Activated CD4-positive, alpha-beta T cell treated with anti-CD3 and anti-CD28 coated beads, Interleukin-2, amount 10 ng/mL, durations not matched to agents 24 days and 14 days (primary cell): ENCODE results near the gene LENG8. TPM values are rescaled to one million over a fixed set of nuclear protein-coding genes. Genes with fewer than 3 reads are reported as not detected.

Source experiments
- DNase-seq: peaks from one replicate; pipeline ENCODE4 v3.0.0; 2022
- H3K27ac Mint-ChIP-seq: one replicate; pipeline ENCODE4 v1.8.0; 2022; ENCODE audit warnings: mild to moderate bottlenecking, mixed read lengths
- H3K27me3 Mint-ChIP-seq: one replicate; pipeline ENCODE4 v1.8.0; 2022; ENCODE audit warnings: mixed read lengths
- H3K36me3 Mint-ChIP-seq: one replicate; pipeline ENCODE4 v1.8.0; 2022; ENCODE audit warnings: low read depth, mild to moderate bottlenecking, mixed read lengths
- H3K4me1 Mint-ChIP-seq: one replicate; pipeline ENCODE4 v1.8.0; 2021; ENCODE audit warnings: mixed read lengths
- H3K4me3 Mint-ChIP-seq: one replicate; pipeline ENCODE4 v1.8.0; 2022; ENCODE audit warnings: mild to moderate bottlenecking, moderate library complexity, mixed read lengths
- H3K9me3 Mint-ChIP-seq: one replicate; pipeline ENCODE4 v1.8.0; 2021; ENCODE audit warnings: mixed read lengths
- intact Hi-C: fragments of 100-400 bp; cut with micrococcal nuclease; formaldehyde crosslinking; loops from one replicate; pipeline ENCODE4 v1.15.1; 2023
- total RNA-seq: library from RNA; stranded (reverse); gene quantifications from 2 replicates; pipeline ENCODE4 v1.2.3, GENCODE V29; 2022

The LENG8 gene
- total RNA-seq, 1 donor from 2014 or later, result 214 TPM

DNA sequence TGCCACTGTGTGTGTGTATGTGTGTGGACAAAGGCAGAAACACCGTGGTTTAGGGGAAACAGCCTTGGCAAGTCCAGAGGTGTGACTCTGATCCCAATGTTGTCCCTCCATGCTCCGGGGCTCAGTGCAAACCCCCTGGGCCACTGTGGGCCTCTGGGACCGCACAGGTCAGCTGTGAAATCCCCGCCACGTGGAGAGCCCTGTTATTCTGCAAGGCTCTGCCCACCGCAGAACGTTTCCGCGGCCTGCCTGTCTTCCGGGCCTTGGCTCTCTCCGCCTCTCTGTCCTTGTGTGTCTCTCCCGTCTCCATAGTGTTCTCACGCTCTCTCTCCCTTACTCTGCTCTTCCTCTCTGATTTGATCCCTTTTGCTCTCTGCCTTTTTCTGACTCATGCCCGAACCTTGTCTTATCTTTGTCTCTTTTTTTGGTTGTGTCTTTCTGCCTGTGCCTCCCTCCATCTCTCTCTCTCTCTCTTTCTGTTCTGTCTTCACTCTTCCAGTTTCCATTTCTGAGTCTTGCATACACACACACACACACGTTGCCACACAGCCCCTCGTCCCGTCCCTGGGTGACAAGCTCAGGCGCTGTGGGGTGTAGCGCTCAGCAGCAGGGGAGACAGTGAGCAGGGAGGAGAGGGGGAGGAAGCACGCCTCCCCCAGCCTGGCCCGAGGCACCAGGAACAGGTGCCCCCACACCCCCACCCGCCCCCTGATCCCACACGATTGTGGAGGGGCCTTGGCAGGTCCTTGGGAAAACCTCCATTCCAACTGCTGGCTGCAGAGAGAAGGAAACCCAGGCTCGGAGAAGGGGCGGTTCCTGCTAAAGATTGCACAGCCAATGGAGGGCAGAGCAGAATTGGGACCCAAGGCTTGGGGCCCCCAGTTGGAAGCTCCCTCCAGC lies 30.7 kb upstream of the LENG8 start:
- no peaks in the 10 kb centered on the region for H3K36me3 Mint-ChIP-seq
- H3K27me3 Mint-ChIP-seq, result peaks cover 27% of the 10 kb centered on the region
- H3K27ac Mint-ChIP-seq, result peak overlapping the region; percentile 84
- peak; percentile 85 for DNase-seq
- peak overlapping the region; percentile 57 for H3K4me3 Mint-ChIP-seq
- H3K9me3 Mint-ChIP-seq, result peaks cover 9% of the 10 kb centered on the region
- intact Hi-C loops, result no loop called here
- peaks cover 13% of the 10 kb centered on the region for H3K4me1 Mint-ChIP-seq

DNA sequence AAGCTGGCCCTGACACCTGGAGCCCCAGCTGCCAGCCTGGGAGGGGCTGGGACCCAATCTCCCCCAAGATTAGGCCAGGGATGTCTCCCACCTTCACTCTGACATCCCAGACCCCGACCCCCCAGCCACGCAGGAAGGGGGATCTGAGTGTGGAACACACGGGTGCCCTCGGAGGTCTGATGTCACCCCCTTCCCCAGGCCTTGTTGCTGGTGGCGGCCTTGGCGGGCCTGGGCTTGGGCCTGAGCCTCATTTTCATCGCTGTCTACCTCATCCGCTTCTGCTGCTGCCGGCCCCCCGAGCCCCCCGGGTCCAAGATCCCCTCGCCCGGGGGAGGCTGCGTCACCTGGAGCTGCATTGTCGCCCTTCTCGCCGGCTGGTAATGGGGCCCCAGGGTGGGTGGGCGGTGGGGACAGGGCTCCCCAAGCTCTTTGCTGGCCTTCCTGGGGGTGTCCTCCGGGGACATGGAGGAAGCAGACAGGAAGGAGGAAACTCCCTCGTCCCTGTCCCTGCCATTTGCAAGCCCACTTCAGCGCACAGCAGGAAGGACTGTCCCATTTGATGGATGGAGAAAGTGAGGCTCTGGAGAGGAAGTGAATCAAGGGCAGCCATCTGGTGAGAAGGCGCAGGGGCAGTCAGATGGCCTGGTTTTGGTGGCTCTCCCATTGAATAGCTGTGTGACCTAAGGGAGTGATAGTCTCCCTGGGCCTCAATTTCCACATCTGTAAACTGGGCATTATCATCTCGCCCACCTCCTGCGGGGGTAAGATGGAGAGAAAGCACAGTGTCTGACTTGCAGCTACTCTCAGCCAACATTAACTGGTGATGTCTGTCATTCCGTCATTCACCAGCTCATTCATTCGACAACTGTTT lies 29.8 kb upstream of the LENG8 start:
- Mint-ChIP-seq H3K27me3 (peaks cover 23% of the 10 kb centered on the region), H3K27ac (no peak overlapping the region), H3K4me1 (peaks cover 13% of the 10 kb centered on the region), H3K4me3 (no peak overlapping the region), H3K9me3 (peaks cover 2% of the 10 kb centered on the region), H3K36me3 (no peaks in the 10 kb centered on the region)
- intact Hi-C loops, result no loop called here
- DNase-seq, result no peak

DNA sequence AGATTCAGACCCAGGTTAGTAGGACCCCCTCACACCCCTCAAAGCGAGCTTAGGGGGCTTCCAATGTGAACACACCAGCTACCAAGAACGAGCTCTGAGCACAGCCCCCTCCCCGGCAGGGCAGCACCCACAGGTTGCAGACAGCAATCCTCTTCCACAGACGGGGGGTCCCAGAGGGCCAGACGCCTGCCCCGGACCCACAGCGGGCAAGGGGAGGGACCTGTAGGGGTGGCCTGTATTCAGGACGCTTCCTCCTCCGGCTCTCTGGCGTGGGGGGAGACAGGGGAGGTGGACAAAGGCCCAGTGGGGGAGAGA lies 29.0 kb upstream of the LENG8 start:
- no peak overlapping the region for H3K27ac Mint-ChIP-seq
- H3K4me3 Mint-ChIP-seq, result no peak overlapping the region
- DNase-seq, result no peak
- H3K9me3 Mint-ChIP-seq, result no peaks in the 10 kb centered on the region
- H3K27me3 Mint-ChIP-seq, result peaks cover 15% of the 10 kb centered on the region
- intact Hi-C loops, result no loop called here
- H3K36me3 Mint-ChIP-seq, result no peaks in the 10 kb centered on the region
- peaks cover 13% of the 10 kb centered on the region for H3K4me1 Mint-ChIP-seq

DNA sequence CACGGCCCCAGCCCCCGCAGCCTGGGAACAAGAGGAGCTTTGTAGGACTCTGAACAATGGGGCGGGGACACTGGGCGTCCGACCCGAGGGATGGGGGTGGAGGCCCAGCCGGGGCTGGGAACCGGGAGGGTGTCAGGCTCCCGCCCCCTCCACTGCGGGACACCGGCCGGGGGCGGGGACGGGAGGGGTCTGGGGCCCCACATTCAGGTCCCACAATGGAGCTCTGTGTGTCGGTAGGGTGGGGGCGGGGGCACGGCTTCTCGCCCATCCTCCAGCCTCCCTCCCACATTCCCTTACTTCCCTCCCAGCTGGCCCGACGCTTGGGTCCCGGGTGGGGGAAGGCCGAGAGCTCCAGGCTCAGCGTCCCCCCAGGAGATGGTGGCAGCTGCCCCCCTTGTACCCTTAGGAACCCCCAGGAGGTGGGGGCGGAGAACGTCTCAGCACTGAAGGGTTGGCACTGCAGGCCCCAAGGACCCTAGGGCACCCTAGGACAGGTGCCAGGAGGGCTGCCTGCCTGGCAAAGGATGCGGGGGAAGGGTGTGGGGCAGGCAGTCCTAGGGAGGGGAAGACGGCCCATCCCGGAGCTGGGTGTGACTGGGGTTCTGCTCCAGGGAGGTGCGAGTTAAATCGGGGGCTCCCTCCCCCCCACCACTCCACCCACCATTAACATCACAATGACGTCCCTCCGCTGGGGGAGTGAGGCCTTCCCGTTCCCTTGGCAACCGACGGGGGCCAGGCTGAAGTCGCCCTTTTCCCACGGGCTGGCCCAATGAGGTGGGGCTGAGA lies 28.4 kb upstream of the LENG8 start:
- H3K27ac Mint-ChIP-seq, result no peak overlapping the region
- H3K4me1 Mint-ChIP-seq, result peaks cover 13% of the 10 kb centered on the region
- intact Hi-C loops, result no loop called here
- H3K9me3 Mint-ChIP-seq, result no peaks in the 10 kb centered on the region
- peaks cover 14% of the 10 kb centered on the region for H3K27me3 Mint-ChIP-seq
- H3K36me3 Mint-ChIP-seq, result no peaks in the 10 kb centered on the region
- no peak for DNase-seq
- no peak overlapping the region for H3K4me3 Mint-ChIP-seq

DNA sequence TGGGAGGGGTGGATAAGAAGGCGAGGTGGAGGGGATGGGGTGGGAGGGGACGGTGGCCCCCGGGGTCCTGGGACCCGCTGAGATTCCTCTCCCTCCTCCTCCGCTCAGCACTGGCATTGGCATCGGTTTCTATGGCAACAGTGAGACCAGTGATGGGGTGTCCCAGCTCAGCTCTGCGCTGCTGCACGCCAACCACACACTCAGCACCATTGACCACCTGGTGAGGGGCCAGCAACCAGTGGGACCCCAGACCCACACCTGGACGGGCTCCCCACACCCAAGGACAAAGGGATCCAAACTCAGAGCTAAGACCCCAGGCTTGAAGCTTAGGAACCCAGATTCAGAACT lies 27.9 kb upstream of the LENG8 start:
- H3K36me3 Mint-ChIP-seq, result no peaks in the 10 kb centered on the region
- no peaks in the 10 kb centered on the region for H3K9me3 Mint-ChIP-seq
- H3K27me3 Mint-ChIP-seq, result peaks cover 12% of the 10 kb centered on the region
- intact Hi-C loops, result no loop called here
- H3K4me1 Mint-ChIP-seq, result peaks cover 13% of the 10 kb centered on the region
- no peak for DNase-seq
- no peak overlapping the region for H3K4me3 Mint-ChIP-seq
- H3K27ac Mint-ChIP-seq, result no peak overlapping the region

DNA sequence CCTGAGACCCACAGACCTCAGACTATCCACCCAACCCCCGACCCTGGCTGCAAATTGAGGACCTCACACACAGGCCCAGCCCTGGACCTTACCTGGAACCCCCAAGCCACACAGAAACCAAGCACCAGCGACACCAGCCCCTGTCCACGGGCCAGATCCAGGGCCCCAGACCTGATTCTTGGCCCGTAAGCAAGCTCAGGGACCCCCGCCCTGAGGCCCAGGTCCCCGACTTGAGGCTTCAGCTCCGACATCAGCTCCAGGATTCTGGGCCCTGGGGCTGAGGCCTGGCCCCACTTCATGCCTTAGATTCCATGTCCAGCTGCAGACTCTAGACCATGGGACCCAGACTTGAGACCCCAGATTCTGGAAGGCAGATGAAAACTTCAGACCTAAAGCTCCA lies 27.5 kb upstream of the LENG8 start:
- Mint-ChIP-seq H3K4me1 (peaks cover 13% of the 10 kb centered on the region), H3K4me3 (no peak overlapping the region), H3K27ac (no peak overlapping the region), H3K27me3 (peaks cover 12% of the 10 kb centered on the region), H3K9me3 (no peaks in the 10 kb centered on the region), H3K36me3 (no peaks in the 10 kb centered on the region)
- DNase-seq, result no peak
- intact Hi-C loops, result no loop called here

DNA sequence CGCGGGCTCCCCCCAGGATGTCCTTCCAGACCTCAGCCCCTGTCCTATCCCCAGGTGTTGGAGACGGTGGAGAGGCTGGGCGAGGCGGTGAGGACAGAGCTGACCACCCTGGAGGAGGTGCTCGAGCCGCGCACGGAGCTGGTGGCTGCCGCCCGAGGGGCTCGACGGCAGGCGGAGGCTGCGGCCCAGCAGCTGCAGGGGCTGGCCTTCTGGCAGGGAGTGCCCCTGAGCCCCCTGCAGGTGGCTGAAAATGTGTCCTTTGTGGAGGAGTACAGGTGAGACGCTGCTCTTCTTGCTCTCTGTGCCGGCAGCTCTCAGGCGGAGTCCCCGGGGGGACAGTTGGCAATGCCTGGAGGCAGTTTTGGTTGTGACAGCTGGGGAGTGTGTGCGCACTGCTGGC lies 26.9 kb upstream of the LENG8 start:
- intact Hi-C loops, result no loop called here
- Mint-ChIP-seq H3K27me3 (peaks cover 10% of the 10 kb centered on the region), H3K27ac (no peak overlapping the region), H3K4me1 (peaks cover 12% of the 10 kb centered on the region), H3K4me3 (no peak overlapping the region), H3K36me3 (no peaks in the 10 kb centered on the region), H3K9me3 (no peaks in the 10 kb centered on the region)
- no peak for DNase-seq

DNA sequence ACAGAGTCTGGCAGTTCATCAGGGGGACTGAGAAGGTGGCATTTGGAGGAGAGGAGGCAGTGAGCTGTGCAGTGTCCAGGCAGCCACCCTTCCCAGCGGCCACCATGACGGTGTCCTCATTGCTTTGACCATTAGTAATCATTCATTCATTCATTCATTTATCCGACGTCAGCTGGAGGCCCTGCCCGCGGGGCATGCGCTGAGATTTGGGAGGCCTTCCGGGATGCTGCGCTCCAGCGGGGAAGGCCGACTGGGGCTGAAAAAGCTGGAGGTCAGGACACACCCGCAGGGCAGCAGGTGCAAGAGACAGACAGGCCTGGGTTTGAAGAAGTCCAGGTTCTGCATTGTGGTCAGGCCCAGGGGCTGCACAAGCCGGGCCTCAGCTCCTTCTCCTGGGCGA lies 24.8 kb upstream of the LENG8 start:
- Mint-ChIP-seq H3K4me1 (no peaks in the 10 kb centered on the region), H3K27ac (no peak overlapping the region), H3K9me3 (no peaks in the 10 kb centered on the region), H3K27me3 (peaks cover 7% of the 10 kb centered on the region), H3K4me3 (no peak overlapping the region), H3K36me3 (no peaks in the 10 kb centered on the region)
- DNase-seq, result no peak
- intact Hi-C loops, result no loop called here

DNA sequence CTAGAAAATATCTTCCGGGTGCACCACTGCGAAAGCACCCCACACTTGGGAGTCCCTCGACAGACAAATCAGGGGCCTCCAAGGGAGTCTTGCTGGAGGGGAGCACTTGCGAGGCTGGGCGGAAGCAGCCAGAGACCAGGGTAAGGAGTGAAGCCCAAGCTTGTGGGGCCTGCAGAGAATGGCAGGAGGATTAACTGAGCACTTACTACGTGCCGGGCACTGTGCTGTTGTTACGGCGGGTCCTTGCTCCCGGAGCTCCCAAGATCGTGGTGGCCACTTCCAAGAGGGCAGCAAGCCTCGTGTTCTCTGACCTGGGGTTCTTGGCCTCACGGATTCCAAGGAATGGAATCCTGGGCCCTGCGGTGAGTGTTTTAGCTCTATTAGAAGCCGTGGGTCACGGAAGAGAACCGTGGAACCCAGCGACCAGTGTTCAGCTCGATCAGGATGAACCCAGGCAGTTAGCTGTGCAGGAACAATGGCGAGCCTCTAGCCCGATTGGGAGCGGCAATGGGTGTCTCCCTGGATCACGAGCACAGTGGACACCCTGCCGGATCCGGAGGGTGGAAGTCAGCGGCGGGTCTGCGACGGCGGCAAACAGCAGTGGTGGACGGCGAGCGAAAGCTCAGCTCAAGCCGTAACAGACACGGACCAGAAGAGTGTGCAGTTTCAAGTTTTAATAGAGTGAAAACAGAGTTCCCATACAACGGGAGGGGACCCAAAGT lies 24.2 kb upstream of the LENG8 start:
- H3K36me3 Mint-ChIP-seq, result no peaks in the 10 kb centered on the region
- no peak overlapping the region for H3K27ac Mint-ChIP-seq
- no peak overlapping the region for H3K4me3 Mint-ChIP-seq
- no peaks in the 10 kb centered on the region for H3K9me3 Mint-ChIP-seq
- peaks cover 10% of the 10 kb centered on the region for H3K27me3 Mint-ChIP-seq
- intact Hi-C loops, result no loop called here
- no peak for DNase-seq
- H3K4me1 Mint-ChIP-seq, result no peaks in the 10 kb centered on the region

DNA sequence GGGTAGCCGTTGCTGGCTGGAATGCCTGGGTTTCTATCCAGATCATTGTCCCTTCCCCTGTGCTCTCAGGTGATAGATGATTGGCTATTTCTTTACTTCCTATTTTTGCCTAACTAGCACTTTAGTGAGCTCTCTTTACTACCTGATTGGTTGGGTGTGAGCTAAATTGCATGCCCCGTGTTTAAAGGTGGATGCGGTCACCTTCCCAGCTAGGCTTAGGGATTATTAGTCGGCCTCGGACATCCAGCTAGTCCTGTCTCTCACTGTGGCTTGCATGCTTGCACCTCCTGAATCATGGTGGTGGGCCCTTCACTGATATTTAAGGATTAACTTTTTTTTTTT lies 23.6 kb upstream of the LENG8 start:
- DNase-seq, result no peak
- intact Hi-C loops, result no loop called here
- no peak overlapping the region for H3K4me3 Mint-ChIP-seq
- peaks cover 10% of the 10 kb centered on the region for H3K27me3 Mint-ChIP-seq
- H3K4me1 Mint-ChIP-seq, result no peaks in the 10 kb centered on the region
- no peak overlapping the region for H3K27ac Mint-ChIP-seq
- no peaks in the 10 kb centered on the region for H3K36me3 Mint-ChIP-seq
- no peaks in the 10 kb centered on the region for H3K9me3 Mint-ChIP-seq

DNA sequence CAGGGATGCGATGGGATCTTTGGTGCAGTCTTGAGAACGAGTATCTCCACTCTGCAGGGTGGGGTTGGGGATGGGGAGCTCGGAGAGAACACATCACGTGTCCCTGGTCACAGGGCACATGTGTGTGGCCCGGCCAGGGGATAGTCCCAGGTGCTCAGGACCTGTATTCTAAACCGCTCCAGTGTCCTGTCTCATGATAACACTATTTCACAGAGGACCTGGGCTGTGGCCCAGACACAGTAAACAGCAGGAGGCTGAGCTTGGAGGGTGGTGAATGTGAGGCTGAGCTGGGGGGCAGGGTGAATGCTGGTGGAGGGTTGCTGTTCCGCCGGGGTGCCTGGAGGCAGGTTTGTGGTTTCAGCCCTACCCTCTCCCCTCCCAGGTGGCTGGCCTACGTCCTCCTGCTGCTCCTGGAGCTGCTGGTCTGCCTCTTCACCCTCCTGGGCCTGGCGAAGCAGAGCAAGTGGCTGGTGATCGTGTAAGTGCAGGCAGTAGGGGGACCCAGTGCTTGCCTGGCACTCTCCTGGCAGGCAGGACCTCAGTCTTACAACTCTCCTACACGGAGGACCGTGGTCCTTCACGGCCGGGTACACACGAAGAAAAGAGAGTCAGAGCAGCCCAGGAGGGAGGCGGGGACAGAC lies 22.6 kb upstream of the LENG8 start:
- no peaks in the 10 kb centered on the region for H3K9me3 Mint-ChIP-seq
- H3K27ac Mint-ChIP-seq, result no peak overlapping the region
- intact Hi-C loops, result no loop called here
- peaks cover 3% of the 10 kb centered on the region for H3K4me1 Mint-ChIP-seq
- no peaks in the 10 kb centered on the region for H3K36me3 Mint-ChIP-seq
- no peak for DNase-seq
- H3K27me3 Mint-ChIP-seq, result peaks cover 13% of the 10 kb centered on the region
- no peak overlapping the region for H3K4me3 Mint-ChIP-seq

DNA sequence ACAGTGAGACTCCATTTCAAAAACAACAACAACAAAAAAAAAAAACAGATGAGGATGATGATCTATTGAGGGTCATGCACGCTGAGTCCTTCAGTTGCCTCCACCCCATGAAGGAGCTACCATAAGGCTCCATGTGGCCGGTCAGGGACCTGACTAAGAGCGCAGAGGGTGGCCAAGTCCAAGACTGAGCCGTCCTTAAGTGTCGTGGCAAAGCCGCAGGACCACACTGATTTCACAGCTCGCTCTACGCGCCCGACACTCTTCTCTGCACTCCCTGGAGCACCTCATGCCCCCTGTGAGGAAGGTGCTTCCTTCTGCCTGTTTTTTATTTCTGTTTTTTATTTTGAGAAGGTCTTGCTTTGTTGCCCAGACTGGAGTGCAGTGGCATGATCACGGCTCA lies 21.4 kb upstream of the LENG8 start:
- Mint-ChIP-seq H3K4me3 (no peak overlapping the region), H3K36me3 (no peaks in the 10 kb centered on the region), H3K27me3 (peaks cover 14% of the 10 kb centered on the region), H3K4me1 (peaks cover 5% of the 10 kb centered on the region), H3K27ac (no peak overlapping the region), H3K9me3 (no peaks in the 10 kb centered on the region)
- no peak for DNase-seq
- intact Hi-C loops, result no loop called here
